Progenitor cell of endocrine pancreas (in vitro differentiated cells): ENCODE results near the gene ANKRD33B. TPM values are rescaled to one million over a fixed set of nuclear protein-coding genes. Genes with fewer than 3 reads are reported as not detected.

Experiments
- DNase-seq: peaks from one replicate; pipeline ENCODE4 v3.0.0; 2021; ENCODE audit warnings: low spot score; ENCODE audit not compliant: unreplicated experiment
- H3K27ac Mint-ChIP-seq: 2 replicates; pipeline ENCODE4 v1.8.0; 2021; ENCODE audit warnings: mild to moderate bottlenecking, moderate library complexity, mixed read lengths
- H3K27me3 Mint-ChIP-seq: 2 replicates; pipeline ENCODE4 v1.8.0; 2021; ENCODE audit warnings: mixed read lengths
- H3K36me3 Mint-ChIP-seq: 2 replicates; pipeline ENCODE4 v1.8.0; 2022; ENCODE audit warnings: mixed read lengths; ENCODE audit not compliant: insufficient read depth
- H3K4me1 Mint-ChIP-seq: 2 replicates; pipeline ENCODE4 v1.8.0; 2021; ENCODE audit warnings: low read depth, mixed read lengths
- H3K4me3 Mint-ChIP-seq: 2 replicates; pipeline ENCODE4 v1.8.0; 2021; ENCODE audit warnings: low read depth, mild to moderate bottlenecking, moderate library complexity, mixed read lengths
- H3K9me3 Mint-ChIP-seq: 2 replicates; pipeline ENCODE4 v1.8.0; 2021; ENCODE audit warnings: low read depth, mixed read lengths
- total RNA-seq: library from RNA; stranded (reverse); gene quantifications from 2 replicates; pipeline ENCODE4 v1.2.1, GENCODE V29; 2021
- TF ChIP-seq, protein P1 (sequence below): fragments of 200-600 bp; sonication (generic); IDR thresholded peaks from one replicate; pipeline ENCODE4 v1.5.0; 2021; ENCODE audit warnings: antibody characterized with exemption, mild to moderate bottlenecking; ENCODE audit not compliant: unreplicated experiment

Gene ANKRD33B
- total RNA-seq, 1 donor from 2014 or later, result 2.1 TPM

DNA sequence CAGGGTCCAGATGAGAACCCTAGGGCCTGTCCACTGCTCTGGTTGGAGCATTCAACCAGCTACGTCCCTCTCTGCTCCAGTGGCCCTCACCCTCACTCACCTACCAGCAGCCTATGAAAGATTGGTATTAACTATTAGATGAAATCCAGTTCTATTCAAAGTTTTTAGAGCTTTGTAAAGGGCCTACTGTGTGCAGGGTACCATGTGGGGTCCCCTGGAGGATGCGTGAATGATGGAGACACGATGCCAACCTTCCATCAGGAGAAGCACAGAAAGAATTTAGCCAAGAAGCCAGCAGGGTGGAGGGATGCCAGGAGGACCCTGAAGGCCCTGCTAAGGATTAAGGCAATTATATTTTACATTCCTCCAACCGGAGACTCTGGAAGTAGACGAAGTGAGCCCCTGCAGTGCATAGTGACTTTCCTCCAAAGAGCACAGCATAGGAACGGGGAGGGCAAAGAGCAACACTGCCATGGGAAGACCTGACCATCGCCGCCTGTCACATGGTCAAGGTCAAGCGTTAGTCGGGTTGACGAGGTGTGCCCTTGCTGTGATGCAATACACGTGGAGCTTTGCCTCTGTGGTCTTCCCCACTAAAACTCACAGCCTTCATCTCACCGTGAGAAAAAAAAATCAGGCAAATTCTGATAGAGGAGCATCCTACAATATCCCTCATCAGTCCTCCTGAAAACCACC, 22.8 kb upstream of the ANKRD33B start:
- Mint-ChIP-seq H3K4me1 (peaks cover 11% of the 10 kb centered on the region), H3K27me3 (peaks cover 31% of the 10 kb centered on the region), H3K9me3 (no peaks in the 10 kb centered on the region), H3K4me3 (no peak overlapping the region), H3K27ac (no peak overlapping the region), H3K36me3 (no peaks in the 10 kb centered on the region)
- TF ChIP-seq, protein P1, sequence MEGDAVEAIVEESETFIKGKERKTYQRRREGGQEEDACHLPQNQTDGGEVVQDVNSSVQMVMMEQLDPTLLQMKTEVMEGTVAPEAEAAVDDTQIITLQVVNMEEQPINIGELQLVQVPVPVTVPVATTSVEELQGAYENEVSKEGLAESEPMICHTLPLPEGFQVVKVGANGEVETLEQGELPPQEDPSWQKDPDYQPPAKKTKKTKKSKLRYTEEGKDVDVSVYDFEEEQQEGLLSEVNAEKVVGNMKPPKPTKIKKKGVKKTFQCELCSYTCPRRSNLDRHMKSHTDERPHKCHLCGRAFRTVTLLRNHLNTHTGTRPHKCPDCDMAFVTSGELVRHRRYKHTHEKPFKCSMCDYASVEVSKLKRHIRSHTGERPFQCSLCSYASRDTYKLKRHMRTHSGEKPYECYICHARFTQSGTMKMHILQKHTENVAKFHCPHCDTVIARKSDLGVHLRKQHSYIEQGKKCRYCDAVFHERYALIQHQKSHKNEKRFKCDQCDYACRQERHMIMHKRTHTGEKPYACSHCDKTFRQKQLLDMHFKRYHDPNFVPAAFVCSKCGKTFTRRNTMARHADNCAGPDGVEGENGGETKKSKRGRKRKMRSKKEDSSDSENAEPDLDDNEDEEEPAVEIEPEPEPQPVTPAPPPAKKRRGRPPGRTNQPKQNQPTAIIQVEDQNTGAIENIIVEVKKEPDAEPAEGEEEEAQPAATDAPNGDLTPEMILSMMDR, result no peak
- DNase-seq, result no peak

DNA sequence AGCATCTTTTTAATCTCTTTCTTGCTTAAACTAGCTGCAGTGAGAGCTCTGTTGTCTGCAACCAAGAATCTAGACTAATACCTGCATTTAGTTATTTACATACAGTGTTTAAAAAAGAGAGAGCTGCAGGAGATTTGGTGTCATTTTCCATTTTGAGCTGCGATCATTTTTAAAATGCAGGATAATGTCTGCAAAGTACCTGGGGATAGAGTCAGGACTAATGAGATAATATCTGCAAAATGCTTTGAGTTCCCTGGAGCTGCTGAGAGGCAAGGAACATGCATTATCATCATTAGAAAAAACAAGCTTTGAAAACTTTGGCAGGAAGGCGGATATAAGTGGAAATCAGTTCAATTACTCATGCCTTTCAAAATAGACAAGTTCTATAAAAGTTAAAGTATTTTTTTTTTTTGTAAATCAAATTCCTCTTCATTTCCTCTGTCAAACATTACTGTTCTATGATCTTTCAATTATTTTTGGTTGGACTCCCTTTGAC, 21.8 kb upstream of the ANKRD33B start:
- H3K9me3 Mint-ChIP-seq, result no peaks in the 10 kb centered on the region
- peaks cover 8% of the 10 kb centered on the region for H3K4me1 Mint-ChIP-seq
- no peak for DNase-seq
- no peaks in the 10 kb centered on the region for H3K36me3 Mint-ChIP-seq
- no peak overlapping the region for H3K4me3 Mint-ChIP-seq
- no peak overlapping the region for H3K27ac Mint-ChIP-seq
- peaks cover 32% of the 10 kb centered on the region for H3K27me3 Mint-ChIP-seq
- TF ChIP-seq, protein P1, result no peak

DNA sequence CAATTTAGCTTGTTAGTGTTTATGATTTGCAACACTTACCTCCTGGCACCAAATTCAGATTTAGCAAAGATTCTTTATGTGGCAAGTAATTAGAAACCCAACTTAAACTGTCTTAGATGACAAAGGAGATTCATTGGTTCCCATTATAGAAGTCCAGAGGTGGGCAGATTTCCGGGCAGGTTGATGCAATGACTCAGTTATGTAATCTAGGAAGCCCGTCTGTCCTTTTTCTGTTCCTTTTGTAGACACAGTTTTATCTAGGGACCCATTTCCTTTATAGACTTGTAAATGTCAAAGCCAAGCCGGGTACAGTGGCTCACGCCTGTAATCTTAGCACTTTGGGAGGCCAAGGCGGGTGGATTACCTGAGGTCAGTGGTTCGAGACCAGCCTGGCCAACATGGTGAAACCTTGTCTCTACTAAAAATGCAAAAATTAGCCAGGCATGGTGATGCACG, 20.3 kb upstream of the ANKRD33B start:
- TF ChIP-seq, protein P1, result no peak
- no peak for DNase-seq
- Mint-ChIP-seq H3K4me1 (peaks cover 5% of the 10 kb centered on the region), H3K27ac (no peak overlapping the region), H3K36me3 (no peaks in the 10 kb centered on the region), H3K27me3 (peaks cover 18% of the 10 kb centered on the region), H3K9me3 (no peaks in the 10 kb centered on the region), H3K4me3 (no peak overlapping the region)

DNA sequence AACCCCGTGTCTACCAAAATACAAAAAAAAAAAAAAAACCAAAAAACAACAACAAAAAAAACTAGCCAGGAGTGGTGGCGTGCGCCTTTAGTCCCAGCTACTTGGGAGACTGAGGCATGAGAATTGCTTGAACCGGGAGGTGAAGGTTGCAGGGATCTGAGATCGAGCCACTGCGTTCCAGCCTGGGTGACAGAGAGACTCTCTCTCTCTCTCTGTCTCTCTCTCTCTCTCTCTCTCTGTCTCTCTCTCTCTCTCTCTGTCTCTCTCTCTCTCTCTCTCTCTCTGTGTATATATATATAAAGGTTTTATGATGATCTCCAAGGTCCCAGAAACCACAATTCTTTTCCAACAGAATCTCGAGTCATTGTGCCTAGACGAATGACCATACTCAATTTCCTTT, 18.8 kb upstream of the ANKRD33B start:
- no peaks in the 10 kb centered on the region for H3K9me3 Mint-ChIP-seq
- TF ChIP-seq, protein P1, result no peak
- peaks cover 8% of the 10 kb centered on the region for H3K27me3 Mint-ChIP-seq
- H3K4me1 Mint-ChIP-seq, result no peaks in the 10 kb centered on the region
- H3K27ac Mint-ChIP-seq, result no peak overlapping the region
- no peak for DNase-seq
- H3K36me3 Mint-ChIP-seq, result no peaks in the 10 kb centered on the region
- no peak overlapping the region for H3K4me3 Mint-ChIP-seq

DNA sequence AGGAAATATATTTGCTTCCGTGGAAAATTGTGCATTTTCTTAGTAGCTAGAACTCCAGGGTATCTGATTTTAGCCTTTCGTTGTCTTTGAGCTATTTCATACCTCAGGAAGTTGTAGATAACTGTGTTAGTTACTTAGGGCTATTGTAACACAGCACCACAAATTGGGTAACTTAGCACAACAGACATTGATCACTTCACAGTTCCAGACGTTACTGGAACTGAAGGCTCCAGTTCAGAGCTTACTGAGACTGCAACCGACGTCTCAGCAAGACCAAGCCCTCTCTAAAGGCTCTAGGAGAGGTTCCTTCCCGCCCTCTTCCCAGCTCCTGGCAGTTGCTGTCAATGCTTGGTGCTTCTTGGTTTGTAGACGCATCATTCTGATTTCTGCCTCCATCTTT, 17.7 kb upstream of the ANKRD33B start:
- DNase-seq, result no peak
- TF ChIP-seq, protein P1, result no peak
- peaks cover 1% of the 10 kb centered on the region for H3K4me1 Mint-ChIP-seq
- no peaks in the 10 kb centered on the region for H3K36me3 Mint-ChIP-seq
- no peaks in the 10 kb centered on the region for H3K9me3 Mint-ChIP-seq
- no peak overlapping the region for H3K4me3 Mint-ChIP-seq
- H3K27me3 Mint-ChIP-seq, result peaks cover 8% of the 10 kb centered on the region
- H3K27ac Mint-ChIP-seq, result no peak overlapping the region
